Muscle layer of duodenum (tissue), 2 donors: ENCODE data around the gene VTI1A.

ENCODE experiments used
- H3K27ac ChIP-seq: one replicate; pipeline ENCODE4 v1.7.0; 2013; ENCODE audit warnings: mild to moderate bottlenecking, low read length
- H3K27me3 ChIP-seq: one replicate; pipeline ENCODE4 v1.7.0; 2013; ENCODE audit warnings: low read depth, mild to moderate bottlenecking, control low read depth, low read length
- H3K36me3 ChIP-seq, 2 donors: one replicate each; pipeline ENCODE4 v1.7.0; 2013; ENCODE audit warnings: low read length in 2 of 2, control low read depth in 1 of 2, mild to moderate bottlenecking in 1 of 2; ENCODE audit not compliant: insufficient read depth in 2 of 2, control insufficient read depth in 1 of 2
- H3K4me1 ChIP-seq, 2 donors: one replicate each; pipeline ENCODE4 v1.7.0; 2013; ENCODE audit warnings: low read length in 2 of 2, mild to moderate bottlenecking in 2 of 2, control low read depth in 1 of 2, moderate library complexity in 1 of 2; ENCODE audit not compliant: insufficient read depth in 2 of 2, control insufficient read depth in 1 of 2
- H3K4me3 ChIP-seq, 2 donors: one replicate each; pipeline ENCODE4 v1.7.0; 2013; ENCODE audit warnings: low read length in 2 of 2, low read depth in 1 of 2, mild to moderate bottlenecking in 1 of 2
- H3K9me3 ChIP-seq, 2 donors: one replicate each; pipeline ENCODE4 v1.7.0; 2013; ENCODE audit warnings: low read length in 2 of 2, control low read depth in 1 of 2, mild to moderate bottlenecking in 1 of 2; ENCODE audit not compliant: control insufficient read depth in 1 of 2
- donor health status: healthy.

The VTI1A gene

DNA sequence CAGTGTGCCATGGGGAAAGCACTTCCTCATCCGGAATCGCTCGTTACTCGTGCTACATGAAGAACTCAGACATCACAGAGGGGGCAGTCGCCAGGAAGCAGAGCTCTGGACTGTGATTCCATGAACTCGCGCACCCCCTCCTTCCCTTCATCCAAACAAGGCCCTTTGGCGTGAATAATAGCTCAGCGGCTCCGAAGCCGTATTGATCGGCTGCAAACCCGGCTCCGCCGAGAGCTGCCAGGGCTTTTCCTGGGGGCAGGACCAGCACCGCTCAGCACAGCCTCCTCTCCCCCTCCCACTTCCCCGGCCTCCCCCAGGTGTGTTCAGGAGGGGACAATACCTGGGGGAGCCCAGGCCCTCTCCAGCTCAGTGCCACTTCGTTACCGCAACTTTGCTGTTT, 374.0 kb downstream of the VTI1A start:
- no peaks in the 10 kb centered on the region for H3K9me3 ChIP-seq
- no peaks in the 10 kb centered on the region for H3K36me3 ChIP-seq
- H3K27me3 ChIP-seq = no peaks in the 10 kb centered on the region
- no peak overlapping the region for H3K27ac ChIP-seq
- no peak overlapping the region for H3K4me3 ChIP-seq
- H3K4me1 ChIP-seq = no peaks in the 10 kb centered on the region

DNA sequence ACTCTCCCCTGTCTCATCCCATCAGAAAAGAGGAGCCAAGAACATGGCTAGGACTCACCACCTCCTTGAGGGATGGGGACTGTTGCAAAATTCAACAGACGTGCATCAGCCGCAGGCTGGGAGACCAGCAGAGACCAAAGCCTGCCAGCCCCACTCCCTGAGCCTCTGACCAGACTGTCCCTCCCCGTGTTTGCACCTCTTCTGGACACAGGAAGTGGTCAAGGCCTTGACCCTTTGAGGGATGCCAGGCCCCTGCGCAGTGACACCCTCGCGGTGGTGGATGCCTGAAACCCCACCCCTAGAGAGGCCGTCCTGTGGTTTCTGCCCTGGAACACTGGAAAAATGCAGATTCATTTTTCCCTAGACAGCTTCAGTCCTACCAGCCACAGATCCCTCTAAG, 374.6 kb downstream of the VTI1A start:
- Histone ChIP-seq H3K27ac (no peak overlapping the region), H3K4me1 (no peaks in the 10 kb centered on the region), H3K9me3 (no peaks in the 10 kb centered on the region), H3K36me3 (no peaks in the 10 kb centered on the region), H3K27me3 (no peaks in the 10 kb centered on the region), H3K4me3 (no peak overlapping the region)

DNA sequence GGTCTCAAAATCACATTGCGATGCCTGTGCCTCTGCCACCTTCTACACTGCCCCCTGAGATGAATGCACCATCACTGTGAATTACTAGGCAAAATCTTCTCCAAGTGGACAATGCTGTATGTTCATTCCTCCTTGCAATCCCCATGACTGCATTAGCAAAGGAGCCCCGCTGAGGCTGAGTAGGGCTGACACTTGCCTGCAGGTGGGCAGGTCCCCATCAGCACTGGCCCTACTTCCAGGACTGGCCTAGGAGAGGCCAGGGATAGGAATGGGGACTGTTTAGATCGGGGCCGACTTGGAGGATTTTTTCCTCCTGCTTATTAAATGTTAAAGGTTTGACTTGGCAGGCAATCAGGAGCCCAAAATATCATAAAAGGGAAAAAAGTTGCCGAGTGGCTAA, 376.0 kb downstream of the VTI1A start:
- Histone ChIP-seq H3K27ac (no peak overlapping the region), H3K9me3 (no peaks in the 10 kb centered on the region), H3K4me1 (no peaks in the 10 kb centered on the region), H3K36me3 (no peaks in the 10 kb centered on the region), H3K27me3 (no peaks in the 10 kb centered on the region), H3K4me3 (no peak overlapping the region)

DNA sequence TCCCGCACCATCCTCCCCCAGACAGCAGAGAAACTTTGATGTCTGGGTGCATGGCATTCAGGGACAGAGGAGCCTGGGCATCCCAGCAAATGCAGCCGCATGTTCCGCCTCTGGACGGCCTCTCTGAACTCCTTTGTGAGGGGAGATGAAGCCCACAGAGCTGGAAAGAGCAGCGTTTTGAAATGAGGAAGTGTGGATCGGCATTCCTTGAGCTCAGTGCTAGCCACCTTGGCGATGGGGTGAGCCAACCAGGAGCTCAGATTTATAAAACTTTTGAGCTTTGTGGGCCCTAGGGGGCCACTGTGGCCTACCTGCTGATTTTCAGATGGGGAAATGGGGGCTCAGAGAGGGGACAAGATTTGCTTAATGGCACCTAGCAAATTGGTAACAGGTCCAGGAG, 376.6 kb downstream of the VTI1A start:
- H3K27me3 ChIP-seq = no peaks in the 10 kb centered on the region
- no peak overlapping the region for H3K4me3 ChIP-seq
- no peaks in the 10 kb centered on the region for H3K9me3 ChIP-seq
- no peak overlapping the region for H3K27ac ChIP-seq
- H3K4me1 ChIP-seq = no peaks in the 10 kb centered on the region
- H3K36me3 ChIP-seq = no peaks in the 10 kb centered on the region

DNA sequence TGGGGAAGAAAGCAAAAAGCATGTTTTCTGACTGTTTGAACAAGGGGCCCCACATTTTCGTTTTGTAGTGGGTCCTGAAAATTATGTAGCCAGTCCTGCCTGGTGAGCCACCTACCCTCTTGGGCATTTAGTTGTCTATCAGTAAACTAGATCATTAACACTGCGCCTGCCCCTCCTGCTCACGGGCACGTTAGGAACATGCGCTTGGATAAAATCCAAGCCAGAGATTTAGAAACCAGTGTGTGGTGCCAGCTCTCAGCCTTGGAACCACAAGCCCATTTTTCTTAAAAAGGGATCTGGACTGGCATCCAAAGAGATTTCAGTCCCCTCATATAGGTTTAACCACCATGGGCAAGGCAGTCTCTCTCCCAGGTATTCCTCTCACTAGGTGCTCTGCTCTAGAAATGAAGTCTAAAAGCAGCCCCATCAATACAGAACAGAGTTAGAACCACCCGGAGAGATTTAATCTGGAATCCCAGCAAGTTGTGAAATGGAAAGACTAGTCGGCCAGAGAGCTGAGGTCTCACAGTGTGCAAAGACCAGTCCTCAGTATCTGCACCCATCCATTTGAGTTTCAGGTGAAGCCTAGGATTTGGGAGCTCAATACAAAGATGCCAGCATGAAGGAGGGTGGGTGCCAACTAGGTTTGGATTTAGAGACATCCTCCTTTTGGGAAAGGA, 379.1 kb downstream of the VTI1A start:
- Histone ChIP-seq H3K36me3 (no peaks in the 10 kb centered on the region), H3K4me3 (no peak overlapping the region), H3K27ac (no peak overlapping the region), H3K4me1 (no peaks in the 10 kb centered on the region), H3K9me3 (no peaks in the 10 kb centered on the region), H3K27me3 (no peaks in the 10 kb centered on the region)

DNA sequence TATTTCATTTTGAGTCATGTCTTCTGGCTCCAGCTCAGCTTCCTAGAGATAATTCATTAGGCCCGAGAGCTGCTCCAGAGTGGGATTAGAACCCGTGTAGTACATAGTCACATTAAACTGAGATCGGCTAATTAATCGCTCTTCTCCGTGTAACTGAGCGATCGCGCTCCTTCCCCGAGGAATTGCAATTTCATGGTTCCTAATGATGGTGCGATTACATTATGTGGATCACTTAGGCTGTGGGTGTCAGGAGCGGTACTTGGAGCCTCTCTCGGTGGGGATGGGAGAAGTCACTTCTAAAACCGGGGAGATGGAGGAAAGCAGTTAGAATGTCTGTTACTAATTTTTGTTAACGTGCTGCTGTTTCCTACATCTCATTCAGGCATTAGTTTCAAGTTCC, 380.1 kb downstream of the VTI1A start:
- no peaks in the 10 kb centered on the region for H3K4me1 ChIP-seq
- H3K27ac ChIP-seq = no peak overlapping the region
- H3K27me3 ChIP-seq = no peaks in the 10 kb centered on the region
- no peaks in the 10 kb centered on the region for H3K9me3 ChIP-seq
- no peaks in the 10 kb centered on the region for H3K36me3 ChIP-seq
- H3K4me3 ChIP-seq = no peak overlapping the region

DNA sequence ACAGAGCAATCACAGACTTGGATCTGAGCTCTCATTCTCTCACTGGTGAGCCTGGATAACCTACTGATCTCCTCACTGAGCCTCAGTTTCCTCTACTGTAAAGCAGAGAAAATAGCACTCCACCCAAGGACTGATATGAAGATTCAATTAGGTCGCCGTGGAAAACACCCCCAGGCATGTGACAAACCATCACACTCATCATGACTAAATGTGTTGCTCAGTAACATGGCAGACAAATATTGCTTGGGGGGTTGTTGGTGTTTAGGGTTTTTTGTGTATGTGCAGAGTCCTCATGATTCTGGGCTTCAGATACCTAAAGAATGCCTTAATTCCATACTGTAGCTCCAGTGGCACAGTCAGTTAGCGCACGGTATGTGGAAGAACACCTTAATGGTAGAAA, 380.9 kb downstream of the VTI1A start:
- H3K9me3 ChIP-seq = no peaks in the 10 kb centered on the region
- no peak overlapping the region for H3K27ac ChIP-seq
- H3K27me3 ChIP-seq = no peaks in the 10 kb centered on the region
- no peaks in the 10 kb centered on the region for H3K36me3 ChIP-seq
- no peaks in the 10 kb centered on the region for H3K4me1 ChIP-seq
- no peak overlapping the region for H3K4me3 ChIP-seq

DNA sequence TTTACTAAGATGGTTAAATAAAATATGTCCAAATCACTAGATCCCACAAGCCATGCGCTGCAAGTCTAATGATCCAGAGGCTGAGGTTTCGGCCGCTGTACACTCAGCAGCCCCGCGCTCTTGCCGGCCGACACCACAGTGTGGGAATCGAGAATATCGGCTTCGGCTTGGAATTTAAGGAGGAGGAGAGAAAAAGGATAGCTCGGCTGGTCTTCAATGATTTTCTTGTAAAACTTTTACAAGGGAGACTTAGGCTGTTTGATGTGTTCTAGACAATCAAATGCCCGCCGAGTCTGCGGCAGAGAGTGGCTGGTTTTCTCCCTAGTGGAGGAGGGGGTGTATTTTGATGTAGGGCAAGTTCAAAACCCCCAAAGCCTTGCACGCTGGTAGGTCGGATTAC, 384.8 kb downstream of the VTI1A start:
- no peaks in the 10 kb centered on the region for H3K27me3 ChIP-seq
- H3K4me3 ChIP-seq = no peak overlapping the region
- no peak overlapping the region for H3K27ac ChIP-seq
- no peaks in the 10 kb centered on the region for H3K4me1 ChIP-seq
- H3K36me3 ChIP-seq = no peaks in the 10 kb centered on the region
- H3K9me3 ChIP-seq = no peaks in the 10 kb centered on the region

DNA sequence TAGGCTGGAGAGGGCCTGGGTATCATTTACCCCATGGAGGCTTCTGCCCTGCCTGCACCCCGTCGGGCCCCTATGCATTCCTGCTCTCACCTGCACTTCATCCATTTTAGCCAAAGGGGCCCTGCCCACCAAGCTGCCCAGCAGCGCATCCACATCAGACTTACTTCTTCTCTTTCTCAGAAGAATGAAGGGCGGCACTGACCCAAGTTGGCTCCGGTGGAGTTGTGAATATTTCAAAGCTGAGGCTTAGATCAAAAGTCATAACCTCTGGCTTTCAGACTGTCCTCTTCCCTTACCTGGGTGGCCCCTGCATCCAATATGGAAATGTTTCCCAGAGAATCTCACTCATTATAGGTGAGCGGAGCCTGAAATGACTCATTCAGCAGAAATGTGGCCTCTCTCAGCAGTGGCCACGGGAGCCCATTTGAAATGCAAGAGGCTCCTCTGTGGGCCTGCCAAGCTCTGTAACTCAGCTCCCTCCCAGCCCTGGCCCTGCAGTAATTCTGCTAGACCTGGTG, 385.4 kb downstream of the VTI1A start:
- Histone ChIP-seq H3K27ac (no peak overlapping the region), H3K36me3 (no peaks in the 10 kb centered on the region), H3K4me1 (no peaks in the 10 kb centered on the region)

DNA sequence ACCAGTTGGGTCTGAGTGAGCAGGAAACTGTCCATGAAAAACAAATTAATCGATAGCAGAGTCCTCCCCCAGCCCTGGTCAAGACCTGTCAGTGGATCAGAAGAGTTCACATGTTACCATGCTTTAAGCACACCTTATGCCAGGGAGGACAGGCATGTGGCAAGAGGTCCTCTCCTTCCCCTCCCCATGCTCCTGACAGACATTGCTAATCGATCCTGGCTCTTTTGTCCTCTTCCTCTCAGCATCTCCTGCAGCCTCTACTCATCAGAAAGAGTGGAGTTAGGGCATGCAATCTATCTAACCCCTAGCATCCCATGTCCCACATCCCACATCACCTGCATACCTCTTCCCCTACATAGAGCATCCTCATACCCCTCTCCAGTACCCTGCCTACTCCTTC, 385.9 kb downstream of the VTI1A start:
- no peak overlapping the region for H3K27ac ChIP-seq
- no peaks in the 10 kb centered on the region for H3K27me3 ChIP-seq
- no peak overlapping the region for H3K4me3 ChIP-seq
- no peaks in the 10 kb centered on the region for H3K9me3 ChIP-seq
- no peaks in the 10 kb centered on the region for H3K4me1 ChIP-seq
- H3K36me3 ChIP-seq = no peaks in the 10 kb centered on the region

More for the DNA sequence above, 385.4 kb downstream of the VTI1A start:
- Histone ChIP-seq H3K27me3 (no peaks in the 10 kb centered on the region), H3K9me3 (no peaks in the 10 kb centered on the region), H3K4me3 (no peak overlapping the region)

DNA sequence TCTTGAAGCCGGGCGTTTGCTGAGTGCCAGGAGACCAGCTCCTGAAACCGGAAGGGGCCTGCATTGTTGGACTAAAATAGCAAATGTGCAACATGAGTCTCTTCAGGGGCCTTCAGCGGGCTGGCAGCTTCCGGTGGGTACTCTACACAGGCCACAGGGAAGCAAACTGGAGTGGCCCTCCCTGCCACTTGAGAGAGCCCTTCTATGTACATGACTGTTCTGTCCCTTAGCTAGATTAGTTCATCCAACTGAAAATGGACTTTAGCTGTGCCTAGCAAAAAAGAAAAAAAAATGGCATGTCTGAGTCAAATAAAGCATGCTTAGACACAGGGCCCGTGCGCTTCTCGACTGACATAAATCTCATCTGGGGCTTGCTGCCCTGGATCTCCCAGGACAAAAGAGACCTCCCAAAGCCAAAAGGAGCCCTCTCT, 387.8 kb downstream of the VTI1A start:
- Histone ChIP-seq H3K36me3 (no peaks in the 10 kb centered on the region), H3K9me3 (no peaks in the 10 kb centered on the region), H3K4me1 (no peaks in the 10 kb centered on the region), H3K27me3 (no peaks in the 10 kb centered on the region), H3K27ac (no peak overlapping the region), H3K4me3 (no peak overlapping the region)

DNA sequence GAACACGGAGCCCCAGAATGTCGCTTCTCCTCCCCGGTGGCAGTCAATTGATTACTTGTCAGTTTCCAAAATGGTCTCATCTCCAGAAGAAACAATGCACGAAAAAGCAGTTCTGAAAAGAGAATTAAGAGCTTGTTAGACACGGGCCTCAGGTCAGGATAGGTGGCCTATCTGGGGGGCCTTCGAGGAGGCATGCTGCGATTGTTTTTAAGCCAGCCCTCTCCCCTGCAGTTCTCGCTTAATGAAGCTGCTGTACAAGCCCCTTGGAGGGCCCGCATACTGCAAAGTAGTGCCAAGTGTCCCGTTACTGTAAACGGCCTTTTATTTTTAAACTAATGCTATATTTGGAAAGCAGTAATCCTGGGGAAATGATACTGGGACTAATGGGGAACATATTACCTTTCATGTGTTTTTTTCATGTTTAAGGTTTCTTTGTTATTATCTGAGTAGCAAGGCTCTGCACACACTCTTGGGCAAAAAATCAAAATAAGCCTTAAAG, 388.3 kb downstream of the VTI1A start:
- no peak overlapping the region for H3K27ac ChIP-seq
- no peaks in the 10 kb centered on the region for H3K9me3 ChIP-seq
- H3K4me1 ChIP-seq = no peaks in the 10 kb centered on the region
- no peaks in the 10 kb centered on the region for H3K27me3 ChIP-seq
- H3K36me3 ChIP-seq = no peaks in the 10 kb centered on the region
- H3K4me3 ChIP-seq = no peak overlapping the region
